AG09319 (cell line): ENCODE results near the gene AQP4.

Source experiments
- DNase-seq: peaks from one replicate; pipeline ENCODE4 v3.0.0-alpha.2; 2010; ENCODE audit warnings: low read depth; ENCODE audit errors: extremely low read depth
- TF ChIP-seq, protein P1 (sequence below): IDR thresholded peaks from 2 replicates; pipeline ENCODE4 v1.5.1; 2011; ENCODE audit warnings: low read depth, mild to moderate bottlenecking, inconsistent platforms, low read length, moderate library complexity

AQP4 gene

GRCh38 chr18:26840965-26841364 lies 24.5 kb downstream of the AQP4 start:
- TF ChIP-seq, protein P1, sequence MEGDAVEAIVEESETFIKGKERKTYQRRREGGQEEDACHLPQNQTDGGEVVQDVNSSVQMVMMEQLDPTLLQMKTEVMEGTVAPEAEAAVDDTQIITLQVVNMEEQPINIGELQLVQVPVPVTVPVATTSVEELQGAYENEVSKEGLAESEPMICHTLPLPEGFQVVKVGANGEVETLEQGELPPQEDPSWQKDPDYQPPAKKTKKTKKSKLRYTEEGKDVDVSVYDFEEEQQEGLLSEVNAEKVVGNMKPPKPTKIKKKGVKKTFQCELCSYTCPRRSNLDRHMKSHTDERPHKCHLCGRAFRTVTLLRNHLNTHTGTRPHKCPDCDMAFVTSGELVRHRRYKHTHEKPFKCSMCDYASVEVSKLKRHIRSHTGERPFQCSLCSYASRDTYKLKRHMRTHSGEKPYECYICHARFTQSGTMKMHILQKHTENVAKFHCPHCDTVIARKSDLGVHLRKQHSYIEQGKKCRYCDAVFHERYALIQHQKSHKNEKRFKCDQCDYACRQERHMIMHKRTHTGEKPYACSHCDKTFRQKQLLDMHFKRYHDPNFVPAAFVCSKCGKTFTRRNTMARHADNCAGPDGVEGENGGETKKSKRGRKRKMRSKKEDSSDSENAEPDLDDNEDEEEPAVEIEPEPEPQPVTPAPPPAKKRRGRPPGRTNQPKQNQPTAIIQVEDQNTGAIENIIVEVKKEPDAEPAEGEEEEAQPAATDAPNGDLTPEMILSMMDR, result no peak
- no peak for DNase-seq

DNA sequence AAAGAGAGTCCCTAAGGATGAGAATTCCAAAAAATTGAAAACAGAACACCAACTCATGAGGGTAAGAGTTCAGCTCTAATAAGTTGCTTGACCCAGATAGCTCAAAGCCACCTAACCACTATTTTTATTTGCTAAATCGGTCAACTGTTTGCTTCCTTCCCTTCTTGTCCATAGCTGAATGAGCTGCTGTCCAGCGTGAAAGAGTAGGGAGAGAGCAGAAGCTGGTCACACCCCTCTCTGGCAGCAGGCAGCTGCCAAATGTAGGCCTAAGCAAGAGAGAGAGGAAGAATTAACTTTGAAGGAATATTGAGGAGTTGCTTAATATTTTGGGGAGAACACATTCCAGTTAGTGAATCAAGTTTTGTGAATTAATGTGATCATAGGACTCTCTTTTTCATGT lies 25.9 kb downstream of the AQP4 start:
- TF ChIP-seq, protein P1, result no peak
- no peak for DNase-seq

- TF ChIP-seq, protein P1, result no peak
- no peak for DNase-seq
These were observed 33.2 kb downstream of the AQP4 start for GRCh38 chr18:26832302-26832701.

DNA sequence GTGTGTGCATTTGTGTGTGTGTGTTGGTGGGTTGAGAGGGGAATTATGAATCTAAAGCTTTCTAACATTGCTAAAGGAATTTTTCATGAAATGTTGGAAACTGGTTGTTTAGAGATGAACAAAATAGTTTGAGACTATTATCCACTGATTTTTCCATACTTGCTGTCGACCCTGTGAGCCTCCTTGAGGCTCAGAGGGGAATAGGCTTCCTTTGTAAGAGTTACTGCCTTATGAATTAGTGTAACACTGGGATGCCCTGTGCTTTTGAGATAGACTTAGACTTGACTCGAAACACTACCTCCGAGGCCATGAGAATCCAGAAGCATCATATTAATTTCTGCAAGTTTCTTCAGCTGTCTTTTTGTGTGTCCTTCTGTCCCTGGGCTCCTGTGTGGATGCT lies 37.9 kb downstream of the AQP4 start:
- TF ChIP-seq, protein P1, result no peak

DNA sequence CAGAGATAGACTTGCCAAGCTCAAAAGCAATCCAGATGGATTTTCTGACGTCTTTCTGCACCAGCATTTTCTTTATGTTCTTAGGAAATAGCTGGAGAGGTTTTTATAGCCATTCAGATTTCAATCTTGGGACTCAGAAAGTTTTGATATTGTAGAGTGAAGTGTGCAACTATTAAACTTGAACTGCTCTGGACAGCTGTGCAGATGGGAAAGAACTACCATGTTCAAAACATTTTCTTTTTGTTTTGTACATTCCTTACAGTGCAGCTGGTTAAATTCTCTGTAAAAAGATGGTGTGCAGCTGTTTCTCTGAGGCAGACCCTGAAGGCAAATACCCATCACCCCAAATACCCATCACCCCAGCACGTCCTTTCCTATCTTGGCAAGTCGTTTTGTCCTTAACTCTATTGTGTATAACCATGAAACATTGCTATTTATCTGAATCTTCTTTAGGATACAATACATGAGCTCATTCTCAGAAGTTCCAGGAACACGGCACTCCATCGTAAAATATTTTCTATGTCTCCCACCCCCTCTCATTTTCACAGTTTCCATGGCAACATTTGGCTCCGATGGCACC lies 38.8 kb downstream of the AQP4 start:
- TF ChIP-seq, protein P1, result no peak
- no peak for DNase-seq

More for the DNA sequence above, 37.9 kb downstream of the AQP4 start:
- no peak for DNase-seq

DNA sequence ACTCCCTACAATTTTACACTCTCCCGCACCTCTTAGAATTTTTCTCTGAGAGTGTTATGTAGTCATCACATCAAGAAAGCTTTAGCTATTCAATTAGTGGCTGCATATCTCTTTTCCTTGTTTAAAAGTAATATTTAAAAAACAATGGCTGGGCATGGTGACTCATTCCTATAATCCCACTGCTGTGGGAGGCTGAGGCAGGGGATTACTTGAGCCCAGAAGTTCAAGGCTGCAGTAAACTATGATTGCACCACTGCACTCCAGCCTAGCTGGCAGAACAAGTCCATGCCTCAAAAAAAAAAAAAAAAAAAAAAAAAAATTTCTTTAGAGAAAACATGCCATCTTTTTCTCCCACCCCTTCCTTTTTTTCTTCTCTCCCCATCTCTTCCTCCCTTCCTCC lies 44.3 kb downstream of the AQP4 start:
- no peak for DNase-seq
- TF ChIP-seq, protein P1, result no peak

GRCh38 chr18:26819046-26819445 lies 46.5 kb downstream of the AQP4 start:
- TF ChIP-seq, protein P1, result no peak
- DNase-seq, result no peak
